GM19240 (cell line): ENCODE data around the gene ARFGEF2.
"Not testable (repeated sequence)": the region's sequence is repeated elsewhere in the genome, so short reads cannot be mapped to it uniquely, and the experiment has no call there.

Source experiments
- DNase-seq: peaks from one replicate; pipeline ENCODE4 v3.0.0; 2011; ENCODE audit warnings: low spot score; ENCODE audit not compliant: insufficient read length

The ARFGEF2 gene

DNA sequence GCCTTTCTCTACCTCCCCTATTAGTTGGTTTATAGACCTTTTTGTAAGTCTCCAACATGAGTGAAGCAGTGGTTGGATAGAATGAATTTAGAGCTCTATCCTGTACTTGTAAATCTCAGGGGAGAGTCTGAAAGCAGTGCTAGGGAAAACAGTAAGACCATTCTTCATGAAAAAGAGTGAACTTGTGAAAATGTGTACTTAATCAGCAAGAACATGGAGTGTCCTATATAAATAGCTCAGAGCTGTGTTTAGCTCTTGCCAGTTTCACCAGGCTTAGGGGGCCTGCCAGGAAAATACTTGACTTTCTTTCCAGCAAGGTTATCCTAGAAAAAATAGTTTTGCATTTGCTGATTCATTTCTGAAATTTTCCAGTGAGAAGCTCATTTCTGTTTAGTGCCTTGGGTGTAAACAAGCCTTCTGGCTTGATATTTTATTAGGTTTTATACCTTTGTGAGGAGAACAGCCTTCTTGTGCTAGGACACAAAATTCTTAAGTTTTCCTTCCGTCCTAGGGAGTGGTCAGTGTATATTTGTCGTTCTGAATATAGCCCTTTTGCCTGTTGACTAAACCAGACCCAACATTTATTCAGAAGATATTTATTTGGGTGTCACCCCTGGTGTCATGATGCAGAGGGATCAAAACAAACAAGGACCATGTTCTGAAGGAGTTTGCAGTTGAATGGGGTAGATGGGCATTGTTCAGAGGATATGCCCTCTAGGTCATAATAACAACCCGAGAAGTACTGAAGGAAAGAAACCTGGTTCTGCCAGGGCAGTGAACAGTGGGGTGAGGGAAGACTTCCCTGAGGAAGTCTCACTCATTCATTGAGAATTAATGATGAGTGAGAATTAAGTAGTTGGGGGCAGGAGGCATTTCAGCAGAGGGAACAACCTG lies 7.6 kb downstream of the ARFGEF2 start:
- no peak for DNase-seq

DNA sequence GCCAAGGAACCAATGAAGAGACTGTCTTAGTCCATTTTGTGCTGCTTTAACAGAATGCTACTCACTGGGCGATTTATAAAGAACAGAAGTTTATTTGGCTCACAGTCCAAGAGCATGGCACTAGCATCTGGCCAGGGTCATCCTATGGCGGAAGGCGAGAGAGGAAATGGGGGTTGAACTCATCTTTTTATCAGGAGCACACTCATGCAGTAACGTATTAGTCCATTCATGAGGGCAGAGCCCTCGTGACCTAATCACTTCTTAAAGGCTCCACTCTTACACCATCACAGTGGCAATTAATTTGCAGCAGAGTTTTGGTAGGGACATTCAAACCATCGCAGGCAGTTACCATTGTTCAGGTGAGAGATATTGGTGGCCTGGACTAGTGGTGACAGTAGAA lies 8.5 kb downstream of the ARFGEF2 start:
- no peak for DNase-seq

DNA sequence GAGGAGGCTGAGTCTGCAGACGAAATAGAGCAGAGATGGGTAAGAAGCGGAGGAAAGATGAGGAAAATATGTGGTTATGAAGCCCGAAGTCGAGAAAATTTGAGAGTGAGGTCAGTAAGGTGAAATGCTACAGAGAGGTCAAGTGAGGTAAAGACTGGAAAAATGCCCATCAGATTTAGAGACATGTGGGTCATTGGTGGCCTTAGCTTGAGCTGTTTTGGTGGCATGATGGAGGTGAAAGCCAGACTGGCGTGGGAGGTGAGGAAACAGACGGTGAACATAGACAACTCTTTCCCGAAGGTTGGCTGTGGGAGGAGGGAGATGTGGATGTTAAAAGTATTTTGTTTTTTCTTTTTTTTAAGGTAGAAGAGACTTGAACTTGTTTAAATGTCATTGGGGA lies 9.4 kb downstream of the ARFGEF2 start:
- no peak for DNase-seq

DNA sequence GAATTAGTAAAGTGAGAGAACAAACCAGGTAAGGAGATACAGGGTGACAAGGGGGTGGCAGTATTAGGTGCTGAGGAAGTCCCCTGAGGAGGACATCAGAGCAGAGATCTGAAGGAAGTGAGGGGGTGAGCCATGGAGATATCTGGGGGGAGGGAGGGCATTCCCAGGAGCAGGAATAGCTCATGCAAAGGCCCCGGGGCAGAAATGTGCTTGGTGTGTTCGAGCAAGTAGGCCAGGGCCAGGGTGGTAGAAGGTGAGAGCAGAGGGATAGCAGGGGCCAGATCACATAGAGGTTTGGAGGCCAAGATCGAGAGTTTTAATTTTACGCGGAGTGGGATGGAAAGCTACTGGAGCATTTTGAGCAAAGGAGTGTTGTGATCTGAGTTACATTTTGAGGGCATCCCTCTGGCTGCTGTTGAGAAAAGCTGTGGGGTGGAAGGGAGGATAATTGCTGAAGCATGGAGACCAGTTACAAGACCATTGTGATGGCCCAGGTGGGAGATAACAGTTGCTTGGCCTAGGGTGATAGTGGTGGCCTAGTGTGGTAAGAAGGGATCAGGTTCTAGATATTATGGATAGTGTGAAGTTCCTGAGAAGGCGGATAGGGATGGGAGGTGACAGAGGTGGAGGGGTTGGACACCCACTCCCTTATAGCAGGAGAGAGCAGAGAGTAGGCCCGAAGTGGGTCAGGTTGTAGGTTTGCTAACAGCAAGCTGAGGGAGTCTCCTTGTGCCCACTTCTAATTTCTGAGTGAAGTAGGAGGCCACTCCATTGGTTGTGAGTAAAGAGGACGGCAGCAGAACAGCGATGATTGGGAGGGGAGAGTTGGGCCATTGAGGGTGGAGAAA lies 10.2 kb downstream of the ARFGEF2 start:
- DNase-seq: no peak

DNA sequence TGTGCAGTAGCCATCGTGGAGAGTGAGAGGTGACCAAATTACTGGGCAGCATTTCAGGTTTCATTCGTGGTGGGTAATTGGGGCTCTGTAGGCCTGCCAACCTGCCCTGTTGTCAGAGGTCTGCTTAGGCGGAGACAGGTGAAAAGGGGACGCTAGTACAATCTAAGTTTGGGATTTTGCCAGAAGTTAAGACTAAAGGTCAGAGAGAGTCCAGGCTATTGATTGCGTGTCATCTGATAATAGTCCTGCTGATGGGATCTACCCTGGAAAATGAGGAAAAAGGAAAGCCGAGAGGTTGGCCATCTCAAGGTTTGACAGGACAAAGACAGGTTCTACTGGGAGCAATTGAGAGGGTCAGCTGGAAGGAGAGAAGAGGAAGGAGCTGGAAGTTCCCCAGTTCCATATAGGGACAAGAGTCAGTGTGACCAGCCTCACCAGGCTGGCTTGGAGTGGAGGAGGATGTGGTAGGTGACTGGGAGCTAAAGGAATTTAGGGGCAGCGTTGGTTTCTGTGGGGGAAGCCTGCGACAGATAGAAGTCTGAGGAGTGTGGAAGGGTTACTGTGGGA lies 10.9 kb downstream of the ARFGEF2 start:
- DNase-seq: no peak

DNA sequence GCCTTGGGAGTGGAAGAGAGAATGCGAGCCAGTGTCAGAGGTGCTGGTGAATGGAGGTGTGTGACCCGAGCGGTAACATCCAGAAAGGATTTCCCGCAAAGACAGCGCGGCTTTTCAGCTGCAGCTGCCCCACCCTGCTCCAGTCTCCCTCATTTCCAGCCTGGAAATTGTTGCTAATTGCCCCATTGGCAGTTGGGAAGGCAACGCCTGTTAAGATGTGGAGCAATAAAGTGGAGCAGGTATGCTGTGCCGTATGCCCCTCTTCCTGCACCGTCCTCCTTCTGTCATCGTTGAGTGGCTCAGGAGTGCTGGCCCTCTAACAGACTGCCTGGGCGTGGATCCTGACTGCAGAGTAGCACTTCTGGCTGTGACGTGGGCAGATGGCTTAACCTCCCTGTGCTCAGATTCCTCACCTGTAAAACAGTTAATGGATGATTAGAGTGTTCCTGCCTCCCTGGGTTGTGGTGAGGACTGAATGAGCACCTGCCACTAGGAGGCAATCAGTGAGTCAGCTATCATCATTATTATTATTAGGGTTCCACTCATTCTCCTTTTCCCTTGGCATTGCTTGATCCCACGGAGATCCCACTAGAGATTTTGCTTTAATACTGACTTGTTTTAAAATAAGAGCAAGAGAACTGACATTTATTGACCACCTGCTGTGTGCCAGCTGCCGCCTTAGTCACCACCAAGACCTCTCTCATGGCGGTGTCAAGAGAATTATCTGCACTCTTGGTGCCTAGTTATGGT lies 11.7 kb downstream of the ARFGEF2 start:
- DNase-seq: no peak

DNA sequence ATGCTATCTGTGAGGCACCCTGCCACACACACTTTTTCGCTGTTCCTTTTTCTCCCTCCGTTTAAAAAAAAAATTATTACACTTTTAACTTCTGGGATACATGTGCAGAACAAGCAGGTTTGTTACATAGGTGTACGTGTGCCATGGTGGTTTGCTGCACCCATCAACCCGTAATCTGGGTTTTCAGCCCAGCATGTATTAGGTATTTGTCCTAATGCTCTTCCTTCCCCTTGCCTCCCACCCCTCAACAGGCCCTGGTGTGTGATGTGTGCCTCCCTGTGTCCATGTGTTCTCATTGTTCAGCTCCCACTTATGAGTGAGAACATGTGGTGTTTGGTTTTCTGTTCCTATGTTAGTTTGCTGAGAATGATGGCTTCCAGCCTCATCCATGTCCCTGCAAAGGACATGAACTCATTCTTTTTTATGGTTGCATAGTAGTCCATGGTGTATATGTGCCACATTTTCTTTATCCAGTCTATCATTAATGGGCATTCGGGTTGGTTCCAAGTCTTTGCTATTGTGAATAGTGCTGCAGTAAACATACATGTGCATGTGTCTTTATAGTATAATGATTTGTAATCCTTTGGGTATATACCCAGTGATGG lies 12.9 kb downstream of the ARFGEF2 start:
- not testable (repeated sequence) for DNase-seq

DNA sequence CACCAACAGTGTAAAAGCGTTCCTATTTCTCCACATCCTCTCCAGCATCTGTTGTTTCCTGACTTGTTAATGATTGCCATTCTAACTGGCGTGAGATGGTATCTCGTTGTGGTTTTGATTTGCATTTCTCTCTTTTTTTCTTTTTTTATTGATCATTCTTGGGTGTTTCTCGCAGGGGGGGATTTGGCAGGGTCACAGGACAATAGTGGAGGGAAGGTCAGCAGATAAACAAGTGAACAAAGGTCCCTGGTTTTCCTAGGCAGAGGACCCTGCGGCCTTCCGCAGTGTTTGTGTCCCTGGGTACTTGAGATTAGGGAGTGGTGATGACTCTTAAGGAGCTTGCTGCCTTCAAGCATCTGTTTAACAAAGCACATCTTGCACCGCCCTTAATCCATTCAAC lies 13.5 kb downstream of the ARFGEF2 start:
- DNase-seq: not testable (repeated sequence)

DNA sequence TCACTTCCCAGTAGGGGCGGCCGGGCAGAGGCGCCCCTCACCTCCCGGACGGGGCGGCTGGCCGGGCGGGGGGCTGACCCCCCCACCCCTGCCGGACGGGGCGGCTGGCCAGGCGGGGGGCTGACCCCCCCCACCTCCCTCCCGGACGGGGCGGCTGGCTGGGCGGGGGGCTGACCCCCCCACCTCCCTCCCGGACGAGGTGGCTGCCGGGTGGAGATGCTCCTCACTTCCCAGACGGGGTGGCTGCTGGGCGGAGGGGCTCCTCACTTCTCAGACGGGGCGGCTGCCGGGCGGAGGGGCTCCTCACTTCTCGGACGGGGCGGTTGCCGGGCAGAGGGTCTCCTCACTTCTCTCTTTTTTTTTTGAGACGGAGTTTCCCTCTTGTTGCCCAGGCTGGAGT lies 14.7 kb downstream of the ARFGEF2 start:
- DNase-seq: not testable (repeated sequence)

DNA sequence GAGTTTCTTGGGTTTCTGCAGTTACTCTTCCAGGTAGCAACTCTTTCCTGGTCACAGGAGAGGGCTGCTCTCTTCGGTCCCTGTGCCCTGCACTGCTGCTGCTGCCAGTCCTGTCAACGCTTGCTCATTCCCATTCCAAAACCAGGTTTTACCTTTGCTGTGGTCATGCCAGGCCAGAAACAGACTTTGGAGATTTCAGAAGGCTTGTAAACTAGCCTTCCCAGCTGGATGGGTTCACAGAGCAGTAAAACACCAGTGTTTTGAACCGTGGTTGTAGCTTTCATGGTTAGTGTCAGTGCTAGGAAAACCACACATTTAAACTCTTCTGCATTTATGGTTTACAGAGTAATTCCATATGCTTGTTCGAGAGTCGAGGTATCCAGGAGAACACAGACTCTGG lies 16.2 kb downstream of the ARFGEF2 start:
- no peak for DNase-seq

DNA sequence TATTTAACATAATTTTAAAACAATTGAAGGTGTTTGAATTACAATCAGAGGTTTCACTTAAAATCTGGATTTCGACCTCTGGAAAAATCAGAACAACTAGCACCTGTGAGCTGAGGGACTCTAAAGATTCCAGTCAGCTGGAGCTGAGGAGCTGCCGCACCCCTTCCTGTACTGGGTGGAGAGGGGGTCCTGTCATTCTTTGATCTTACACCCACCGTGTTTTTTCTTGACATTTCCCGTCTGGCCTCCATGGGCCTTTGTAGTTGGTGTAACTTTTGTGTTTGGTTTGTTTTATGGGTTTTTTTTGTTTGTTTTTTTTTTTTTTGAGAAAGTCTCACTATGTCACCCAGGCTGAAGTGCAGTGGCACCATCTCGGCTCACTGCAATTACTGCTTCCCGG lies 17.2 kb downstream of the ARFGEF2 start:
- no peak for DNase-seq

DNA sequence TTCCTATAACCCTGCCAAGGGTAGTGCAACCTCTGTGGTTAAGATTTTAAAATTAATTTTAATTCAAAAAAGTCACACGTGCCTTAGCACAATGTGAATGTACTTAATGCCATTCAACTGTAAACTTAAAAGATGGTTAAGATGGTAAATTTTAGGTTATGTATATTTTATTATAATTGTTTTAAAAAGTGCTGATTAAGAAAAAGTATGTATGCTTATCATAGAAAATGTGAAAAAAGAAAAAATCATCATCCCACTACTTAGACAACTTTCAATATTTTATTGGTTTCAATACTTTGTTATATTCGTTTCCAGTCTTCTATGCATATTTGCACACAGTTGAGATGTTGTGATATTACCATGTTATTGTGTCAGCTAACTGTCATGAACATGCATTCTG lies 18.7 kb downstream of the ARFGEF2 start:
- DNase-seq: no peak

DNA sequence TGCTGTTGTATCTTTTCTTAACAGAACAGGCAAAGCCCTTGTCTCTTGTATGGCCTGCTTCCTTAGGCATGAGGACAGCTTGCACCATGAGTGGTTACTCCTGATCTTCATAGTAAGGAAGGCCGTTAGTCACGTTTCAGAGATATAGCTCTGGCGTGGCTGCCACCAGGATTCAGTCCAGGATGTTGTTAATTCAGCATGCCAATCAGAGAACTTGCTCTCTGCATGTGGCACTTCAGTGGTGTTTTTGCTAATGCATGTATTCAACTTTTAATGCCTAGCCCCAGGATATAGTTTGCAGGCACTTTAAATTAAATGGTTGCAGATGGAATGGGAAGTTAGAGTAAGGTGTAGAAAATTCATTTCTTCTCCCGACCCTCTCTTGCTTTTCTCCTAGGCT lies 20.0 kb downstream of the ARFGEF2 start:
- no peak for DNase-seq

DNA sequence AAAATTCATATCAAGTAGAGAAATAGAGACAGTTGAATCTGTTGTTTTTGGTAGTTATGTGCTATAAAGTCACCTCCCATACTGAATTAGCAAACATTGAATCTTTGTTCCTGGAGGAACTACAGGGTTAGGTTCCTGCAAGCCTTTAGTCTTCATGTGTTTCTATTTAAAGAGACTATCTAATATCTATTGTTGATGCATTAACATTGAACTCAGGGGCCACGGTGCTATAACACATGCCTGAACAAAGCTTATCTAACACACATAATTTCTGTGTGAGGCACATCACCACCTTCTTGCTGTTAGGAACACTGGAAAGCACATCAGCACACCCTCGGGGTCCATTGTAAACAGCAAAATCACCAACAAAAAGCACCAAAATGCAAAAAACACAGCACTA lies 21.2 kb downstream of the ARFGEF2 start:
- DNase-seq: no peak

DNA sequence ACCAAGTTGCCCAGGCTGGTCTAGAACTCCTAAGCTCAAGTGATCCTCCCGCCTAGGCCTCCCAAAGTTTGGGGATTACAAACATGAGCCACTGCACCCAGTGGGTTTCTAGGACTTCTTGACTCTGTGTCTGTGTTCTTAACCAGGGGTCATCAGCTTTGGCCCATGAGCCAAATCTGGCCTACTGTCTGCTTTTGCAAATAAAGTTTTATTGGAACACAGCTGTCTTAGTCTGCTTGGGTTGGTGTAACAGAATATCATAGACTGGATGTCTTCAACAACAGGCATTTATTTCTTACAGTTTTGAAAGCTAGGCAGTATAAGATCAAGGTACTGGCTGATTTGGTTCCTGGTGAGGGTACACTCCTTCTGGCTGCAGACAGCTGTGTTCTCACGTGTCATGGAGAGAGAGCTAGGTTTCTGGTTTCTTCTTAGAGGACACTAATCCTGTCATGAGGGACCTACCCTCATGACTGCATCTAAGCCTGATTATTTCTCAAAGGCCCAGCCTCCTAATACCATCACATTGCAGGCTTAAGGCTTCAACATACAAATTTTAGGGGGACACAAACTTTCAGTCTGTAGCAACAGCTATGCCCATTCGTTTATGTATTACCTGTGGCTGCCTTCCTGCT lies 23.3 kb downstream of the ARFGEF2 start:
- DNase-seq: no peak

DNA sequence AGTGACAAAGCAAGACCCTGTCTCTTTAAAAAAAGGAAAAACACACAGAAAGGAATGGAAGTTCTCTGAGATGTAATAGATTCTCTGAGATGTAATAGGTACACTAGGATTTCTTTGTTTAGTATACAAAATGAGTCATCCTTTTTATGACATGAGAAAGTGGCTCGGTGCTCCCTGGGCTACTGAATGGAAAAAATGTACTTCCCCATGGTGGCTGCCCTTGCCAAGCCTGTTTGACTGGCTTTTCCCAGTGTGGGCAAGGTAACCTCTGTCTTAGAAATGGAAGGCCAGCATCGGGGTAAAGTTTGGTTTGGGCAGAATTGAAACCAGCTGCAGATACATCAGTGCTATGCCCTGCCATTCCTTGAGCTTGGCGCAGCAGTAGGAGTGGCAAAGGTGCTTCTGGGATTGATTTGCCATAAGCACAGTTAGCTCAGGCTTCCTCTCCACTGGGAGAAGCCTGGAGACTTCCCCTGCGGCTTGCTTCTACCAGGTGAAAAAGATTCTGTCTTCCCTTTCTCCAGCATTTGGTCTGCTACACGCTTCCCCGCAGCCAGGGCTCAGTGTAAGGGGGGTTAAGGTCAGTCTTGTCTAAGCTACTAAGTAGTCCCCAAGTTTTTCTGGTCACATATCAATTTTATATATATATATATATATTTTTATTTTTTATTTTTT lies 24.5 kb downstream of the ARFGEF2 start:
- no peak for DNase-seq

DNA sequence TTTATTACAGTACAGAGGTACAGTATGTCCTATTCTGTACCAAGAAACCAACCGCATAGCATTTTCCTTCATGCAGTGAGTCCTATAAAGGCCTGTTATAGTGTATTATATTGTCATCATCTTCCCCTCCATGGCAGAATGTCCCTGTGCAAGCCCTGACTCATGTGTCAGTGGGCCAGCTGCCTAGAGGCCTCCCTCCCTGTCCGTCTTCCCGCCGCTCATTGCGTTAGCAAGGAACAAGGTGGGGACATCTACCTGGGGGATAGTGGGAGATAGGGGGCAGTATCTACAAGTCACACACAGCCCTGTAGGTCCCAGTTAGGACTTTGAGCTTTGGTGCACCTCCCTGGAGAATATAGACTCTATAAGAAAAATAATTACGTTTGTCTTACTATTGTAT lies 27.1 kb downstream of the ARFGEF2 start:
- DNase-seq: no peak

DNA sequence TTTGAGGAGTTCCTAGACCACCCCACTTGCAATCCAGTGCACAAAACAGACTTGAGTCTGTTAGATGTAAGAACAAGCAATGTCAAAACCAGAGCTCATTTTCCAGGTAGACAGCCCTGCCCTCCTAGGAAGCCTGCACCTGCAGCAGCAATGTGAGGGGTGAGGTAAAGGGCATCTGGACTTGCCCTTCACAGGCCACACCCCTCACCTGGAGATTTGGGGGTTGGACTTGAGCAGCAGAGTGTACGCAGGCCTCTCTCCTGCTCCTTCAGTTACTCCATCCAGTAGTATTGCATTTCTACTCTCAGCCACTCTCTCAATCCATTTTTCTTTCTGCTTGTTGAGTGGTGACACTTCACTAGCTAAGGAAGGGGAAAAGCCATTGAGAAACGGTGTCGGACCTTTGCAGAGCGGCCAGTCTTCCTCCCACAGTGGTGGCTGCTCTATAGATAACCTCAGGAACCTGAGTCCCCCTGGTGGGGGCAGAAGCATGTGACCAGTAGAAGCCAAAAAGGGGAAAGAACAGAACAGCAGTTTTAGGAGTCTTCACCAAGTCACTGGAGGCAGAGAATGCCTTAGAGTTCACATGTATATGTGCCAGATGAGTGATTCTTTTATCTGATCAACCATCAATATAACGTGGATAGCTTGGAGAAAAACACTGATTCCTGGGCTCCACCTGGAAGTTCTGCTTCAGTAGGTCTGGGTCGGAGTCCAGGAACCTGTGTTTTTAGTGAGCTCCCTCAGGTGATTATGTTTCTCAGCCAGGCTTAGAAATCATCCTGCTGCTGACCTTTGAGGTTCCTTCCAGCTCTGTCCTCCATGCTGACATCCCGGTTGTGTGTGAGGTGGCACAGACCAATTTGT lies 28.0 kb downstream of the ARFGEF2 start:
- no peak for DNase-seq

DNA sequence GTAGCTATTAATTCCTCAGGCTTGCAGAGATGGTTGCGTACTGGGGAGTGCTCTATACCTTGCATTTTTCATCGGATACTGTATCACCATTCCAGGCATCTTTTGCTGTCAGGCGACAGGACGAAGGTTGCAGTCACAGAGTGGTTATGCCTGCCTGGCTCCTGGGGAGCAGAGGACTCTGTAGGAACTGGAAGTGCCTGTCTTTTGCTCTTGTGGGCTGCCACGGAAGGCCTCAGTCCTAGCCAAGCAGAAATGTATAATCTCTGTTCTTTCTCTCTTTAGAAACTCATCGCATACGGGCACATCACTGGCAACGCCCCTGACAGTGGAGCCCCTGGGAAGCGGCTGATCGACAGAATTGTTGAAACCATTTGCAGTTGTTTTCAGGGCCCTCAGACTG lies 29.5 kb downstream of the ARFGEF2 start:
- no peak for DNase-seq
